MM.1S (cell line): ENCODE data around the gene TSPAN4.

Source experiments
- EZH2 ChIP-seq: fragments of 300-600 bp; sonication (generic); optimal IDR thresholded peaks from 2 replicates; pipeline ENCODE3; 2017; ENCODE audit warnings: low read depth, mild to moderate bottlenecking, antibody characterized with exemption, low read length, mixed read lengths
- EZH2phosphoT487 ChIP-seq: fragments of 300-600 bp; sonication (generic); IDR thresholded peaks from 2 replicates; pipeline ENCODE4 v1.6.1; 2018; ENCODE audit warnings: antibody characterized with exemption, low read length
- TF ChIP-seq, protein P1 (sequence below): fragments of 300-600 bp; sonication (generic); IDR thresholded peaks from 2 replicates; pipeline ENCODE4 v1.5.1; 2016; ENCODE audit warnings: antibody characterized with exemption, low read length, mixed read lengths

DNA sequence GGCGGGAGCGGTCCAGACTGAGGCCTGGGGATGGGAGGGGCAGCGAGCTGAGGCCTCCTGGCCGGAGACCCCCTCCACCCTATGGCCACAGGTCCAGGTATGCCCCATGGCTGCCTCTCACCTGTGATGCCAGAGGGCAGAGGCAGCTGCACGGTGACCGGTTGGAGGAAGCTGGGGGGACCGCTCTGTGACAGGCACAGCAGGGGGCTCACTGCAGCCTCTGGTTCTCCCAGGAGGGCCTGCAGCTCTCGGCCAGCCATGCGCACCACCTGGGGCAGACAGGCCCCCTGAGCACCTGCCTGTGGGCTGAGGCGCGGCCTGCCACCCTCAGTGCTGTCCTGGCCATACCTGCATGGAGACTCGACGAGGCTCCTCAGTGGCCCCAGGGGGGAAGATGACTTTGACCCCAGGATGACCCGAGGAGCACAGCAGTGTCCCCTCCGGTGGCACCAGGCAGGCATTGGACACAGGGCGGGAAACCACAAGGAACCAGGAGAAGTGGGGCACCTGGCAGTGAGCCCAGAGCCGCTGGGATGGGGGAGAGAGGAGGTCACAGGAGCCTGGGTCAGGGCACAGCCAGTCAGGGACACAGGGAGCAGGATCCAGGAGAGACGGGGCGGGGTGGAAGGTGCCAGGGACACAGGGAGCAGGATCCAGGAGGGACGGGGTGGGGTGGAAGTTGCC, 41.4 kb upstream of the TSPAN4 start:
- TF ChIP-seq, protein P1, sequence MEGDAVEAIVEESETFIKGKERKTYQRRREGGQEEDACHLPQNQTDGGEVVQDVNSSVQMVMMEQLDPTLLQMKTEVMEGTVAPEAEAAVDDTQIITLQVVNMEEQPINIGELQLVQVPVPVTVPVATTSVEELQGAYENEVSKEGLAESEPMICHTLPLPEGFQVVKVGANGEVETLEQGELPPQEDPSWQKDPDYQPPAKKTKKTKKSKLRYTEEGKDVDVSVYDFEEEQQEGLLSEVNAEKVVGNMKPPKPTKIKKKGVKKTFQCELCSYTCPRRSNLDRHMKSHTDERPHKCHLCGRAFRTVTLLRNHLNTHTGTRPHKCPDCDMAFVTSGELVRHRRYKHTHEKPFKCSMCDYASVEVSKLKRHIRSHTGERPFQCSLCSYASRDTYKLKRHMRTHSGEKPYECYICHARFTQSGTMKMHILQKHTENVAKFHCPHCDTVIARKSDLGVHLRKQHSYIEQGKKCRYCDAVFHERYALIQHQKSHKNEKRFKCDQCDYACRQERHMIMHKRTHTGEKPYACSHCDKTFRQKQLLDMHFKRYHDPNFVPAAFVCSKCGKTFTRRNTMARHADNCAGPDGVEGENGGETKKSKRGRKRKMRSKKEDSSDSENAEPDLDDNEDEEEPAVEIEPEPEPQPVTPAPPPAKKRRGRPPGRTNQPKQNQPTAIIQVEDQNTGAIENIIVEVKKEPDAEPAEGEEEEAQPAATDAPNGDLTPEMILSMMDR = no peak
- TF ChIP-seq EZH2phosphoT487 (no peak), EZH2 (no peak)
